EH (cell line): ENCODE results near the gene COMTD1.

Source experiments
- DNase-seq: peaks from one replicate; pipeline ENCODE4 v3.0.0-alpha.2; 2015; ENCODE audit warnings: low read depth

Gene COMTD1

DNA sequence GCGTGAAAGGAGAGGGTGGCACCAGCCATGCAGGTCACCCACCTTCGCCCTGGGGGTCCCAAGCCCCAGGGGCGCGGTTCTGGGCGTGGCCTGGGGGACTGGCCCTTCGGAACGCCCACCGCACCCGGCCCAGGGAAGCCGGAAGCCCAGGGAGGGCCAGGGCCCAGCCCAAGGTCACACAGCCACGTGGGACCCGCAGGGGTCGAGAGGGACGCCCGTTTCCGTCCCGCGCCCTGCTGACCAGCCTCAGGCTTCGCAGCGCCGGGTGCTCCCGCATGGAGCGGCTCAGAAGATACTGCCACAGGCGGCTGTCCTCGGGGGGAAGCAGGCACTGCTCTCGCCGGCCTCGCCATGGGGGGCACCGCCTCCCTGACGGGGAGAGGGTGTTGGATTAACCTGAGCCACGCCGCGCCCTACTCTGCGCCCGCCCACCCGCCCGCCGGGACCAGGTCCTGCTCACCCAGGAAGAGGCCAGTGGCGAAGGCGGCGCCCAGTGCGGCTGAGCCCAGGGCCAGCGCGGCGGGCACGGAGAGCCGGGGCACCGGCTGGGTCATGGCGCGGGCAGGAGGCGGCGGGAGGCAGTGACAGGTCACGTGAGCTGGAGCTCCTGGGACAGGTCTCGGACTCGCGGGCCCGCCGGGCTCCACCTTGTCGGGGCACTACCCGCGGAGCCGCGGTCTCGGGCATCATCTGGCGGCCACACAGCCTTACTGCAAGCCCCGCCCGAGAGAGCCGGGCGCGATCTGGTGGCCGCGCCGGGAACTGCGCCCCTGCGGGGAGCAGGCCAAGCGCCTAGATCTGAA lies at the start of gene COMTD1:
TSS of gene COMTD1 (minus strand) at position 583 of the 803 bp plus-strand sequence. CDS start at position 554, 29 bp downstream.
- peak; percentile 84 for DNase-seq

- peak; percentile 90 for DNase-seq
Observed at GRCh38 chr10:75283671-75284470, 48.1 kb upstream of the COMTD1 start.

GRCh38 chr10:75283078-75283670 lies 47.4 kb upstream of the COMTD1 start:
- peak; percentile 53 for DNase-seq

DNA sequence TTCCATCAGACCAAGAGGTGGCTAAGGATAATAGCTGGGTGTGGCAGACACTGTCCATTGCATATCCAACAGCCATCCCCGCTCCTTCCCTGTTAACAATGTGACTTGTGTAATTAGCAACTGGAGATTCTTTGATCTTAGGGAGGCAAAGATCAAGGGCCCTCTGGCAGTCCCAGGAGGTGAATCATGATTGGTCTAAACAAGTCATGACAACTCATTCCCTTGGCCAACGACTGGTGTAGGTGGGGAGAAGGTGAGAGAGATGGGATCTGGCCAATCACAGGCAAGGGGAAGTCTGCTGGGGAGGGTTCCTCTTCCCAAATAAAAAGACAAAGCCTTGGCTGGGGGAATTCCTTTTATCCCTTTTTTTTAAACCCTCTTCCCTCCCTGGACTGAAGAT lies 46.2 kb upstream of the COMTD1 start:
- DNase-seq = no peak

- no peak for DNase-seq
Observed at GRCh38 chr10:75280236-75280635, 44.5 kb upstream of the COMTD1 start.

DNA sequence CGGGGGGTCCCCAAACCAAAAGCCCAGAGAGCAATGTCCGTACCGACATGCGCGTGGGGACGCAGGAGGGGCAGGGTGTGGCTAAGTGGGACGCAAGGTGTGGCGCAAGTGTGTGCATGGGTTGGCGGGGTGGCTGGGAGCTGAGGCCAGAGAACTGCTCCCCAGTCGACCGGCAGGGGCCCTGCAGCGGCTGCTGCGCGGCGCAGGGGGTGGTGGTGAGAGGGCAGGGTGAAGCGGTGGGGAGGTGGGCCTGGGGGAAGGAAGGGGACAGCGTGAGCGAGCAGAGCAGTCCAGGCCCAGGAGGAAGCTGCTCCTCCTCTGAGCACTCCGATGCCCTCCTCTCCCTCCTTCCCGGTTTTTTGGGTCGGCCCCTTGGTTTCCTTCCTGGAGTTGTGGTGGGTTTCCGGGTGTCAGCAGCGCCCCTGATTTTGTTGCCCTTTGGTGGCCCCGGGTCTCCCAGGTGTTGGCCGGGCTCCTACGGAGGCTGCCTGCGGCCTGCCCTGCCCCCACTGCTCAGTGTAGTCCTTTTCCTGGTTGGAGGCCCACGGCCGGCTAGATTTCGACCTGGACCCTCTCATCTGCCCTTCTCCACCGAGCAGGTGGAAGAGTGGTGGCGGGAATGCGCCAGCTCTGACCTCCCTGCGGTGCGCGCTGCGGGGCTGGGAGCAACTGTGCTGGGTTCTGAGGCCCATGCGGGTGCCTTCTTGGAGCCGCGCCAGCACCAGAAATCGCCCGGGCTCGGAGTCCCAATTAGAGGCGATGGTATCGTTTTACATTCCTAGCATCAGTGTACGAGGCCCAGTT lies 40.5 kb upstream of the COMTD1 start:
- DNase-seq = no peak

DNA sequence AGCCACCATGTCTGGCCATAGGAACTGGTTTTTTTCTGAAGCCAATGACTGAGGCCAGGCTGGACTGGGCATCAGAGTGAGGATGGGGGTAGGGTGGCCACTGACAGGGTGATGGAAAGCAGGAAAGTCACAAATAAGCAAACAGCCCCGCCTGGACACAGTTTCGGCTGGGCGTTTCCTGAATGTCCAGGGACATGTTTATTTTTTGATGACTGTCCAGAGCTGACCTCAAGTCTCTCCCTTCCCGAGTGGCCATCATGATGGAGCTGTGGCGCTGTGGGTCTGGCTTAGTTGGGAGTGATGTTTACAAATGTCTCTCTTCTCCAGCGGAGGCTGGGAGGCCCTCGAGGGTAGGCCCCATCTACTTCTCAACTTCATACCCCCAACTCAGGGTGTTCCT lies 37.1 kb upstream of the COMTD1 start:
- DNase-seq = peak; percentile 41

- DNase-seq = no peak
Observed at GRCh38 chr10:75272094-75272493, 36.3 kb upstream of the COMTD1 start.

GRCh38 chr10:75269605-75270004 lies 33.8 kb upstream of the COMTD1 start:
- no peak for DNase-seq

DNA sequence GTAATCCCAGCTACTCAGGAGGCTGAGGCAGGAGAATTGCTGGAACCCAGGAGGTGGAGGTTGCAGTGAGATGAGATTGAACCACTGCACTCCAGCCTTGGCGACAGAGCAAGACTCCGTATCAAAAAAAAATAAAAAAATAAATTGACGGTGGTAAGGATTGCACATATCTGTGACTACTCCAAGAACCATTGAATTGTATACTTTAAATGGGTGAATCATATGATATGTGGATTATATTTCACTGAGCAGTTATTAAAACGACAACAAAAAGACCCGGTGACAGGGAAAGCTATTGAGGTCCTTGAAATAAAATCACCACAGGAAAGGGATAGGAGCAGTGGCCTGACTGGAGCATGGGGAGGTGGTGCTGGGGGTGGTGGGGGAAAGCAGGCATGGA lies 31.2 kb upstream of the COMTD1 start:
- DNase-seq = no peak

DNA sequence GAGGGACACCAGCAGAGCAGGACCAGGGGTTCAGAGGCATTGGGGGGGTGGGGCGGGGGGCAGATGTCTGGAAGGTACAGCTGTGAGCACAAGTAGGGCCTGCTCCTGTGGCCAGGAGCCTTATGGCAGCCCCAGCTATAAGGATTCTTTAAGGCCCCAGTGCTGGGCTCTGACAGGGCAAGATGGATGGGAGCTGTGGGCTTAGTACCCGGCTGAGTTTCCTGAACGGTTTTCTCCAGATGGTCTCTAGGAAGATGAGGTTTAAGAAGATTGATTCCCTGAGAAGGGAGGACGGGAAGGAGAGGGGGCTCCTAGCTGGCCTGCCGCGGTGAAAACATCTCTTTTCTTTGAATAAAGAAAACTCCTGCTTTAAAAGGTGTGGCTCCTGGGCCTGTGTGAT lies 30.1 kb upstream of the COMTD1 start:
- DNase-seq = no peak

GRCh38 chr10:75263806-75264205 lies 28.0 kb upstream of the COMTD1 start:
- no peak for DNase-seq

- DNase-seq = peak; percentile 32
Observed at GRCh38 chr10:75261813-75262705, 26.3 kb upstream of the COMTD1 start.

DNA sequence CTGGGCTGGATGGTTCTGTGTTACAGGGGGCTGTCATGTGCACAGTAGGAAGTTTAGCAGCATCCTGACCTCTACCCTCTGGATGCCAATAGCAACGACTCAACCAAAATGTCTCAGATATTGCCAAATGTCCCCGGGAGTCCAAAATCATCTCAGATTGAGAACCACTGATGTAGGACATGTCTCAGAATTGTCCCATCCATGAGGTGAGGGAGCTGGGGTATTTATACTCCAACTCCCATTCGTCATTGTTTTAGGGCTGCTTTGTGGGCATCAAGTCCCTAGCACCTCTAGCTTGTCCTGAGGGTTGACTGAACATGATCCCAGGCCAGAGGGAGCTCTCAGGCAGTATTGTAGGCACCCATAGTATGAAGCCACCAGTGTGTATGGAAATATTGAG lies 25.2 kb upstream of the COMTD1 start:
- DNase-seq = no peak

DNA sequence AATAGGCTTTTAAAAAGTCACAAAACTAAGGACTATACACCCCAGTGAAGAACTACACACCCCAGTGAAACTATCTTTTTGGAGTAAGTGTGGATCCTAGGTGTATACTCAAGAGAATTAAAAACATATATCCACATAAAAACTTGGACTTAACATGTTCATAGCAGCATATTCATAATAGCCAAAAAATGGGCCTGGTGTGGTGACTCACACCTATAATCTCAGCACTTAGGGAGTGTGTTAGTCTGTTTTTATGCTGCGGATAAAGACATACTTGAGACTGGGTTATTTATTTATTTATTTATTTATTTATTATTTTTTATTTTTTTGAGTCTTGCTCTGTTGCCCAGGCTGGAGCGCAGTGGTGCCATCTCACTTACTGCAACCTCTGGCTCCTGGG lies 19.0 kb upstream of the COMTD1 start:
- no peak for DNase-seq

DNA sequence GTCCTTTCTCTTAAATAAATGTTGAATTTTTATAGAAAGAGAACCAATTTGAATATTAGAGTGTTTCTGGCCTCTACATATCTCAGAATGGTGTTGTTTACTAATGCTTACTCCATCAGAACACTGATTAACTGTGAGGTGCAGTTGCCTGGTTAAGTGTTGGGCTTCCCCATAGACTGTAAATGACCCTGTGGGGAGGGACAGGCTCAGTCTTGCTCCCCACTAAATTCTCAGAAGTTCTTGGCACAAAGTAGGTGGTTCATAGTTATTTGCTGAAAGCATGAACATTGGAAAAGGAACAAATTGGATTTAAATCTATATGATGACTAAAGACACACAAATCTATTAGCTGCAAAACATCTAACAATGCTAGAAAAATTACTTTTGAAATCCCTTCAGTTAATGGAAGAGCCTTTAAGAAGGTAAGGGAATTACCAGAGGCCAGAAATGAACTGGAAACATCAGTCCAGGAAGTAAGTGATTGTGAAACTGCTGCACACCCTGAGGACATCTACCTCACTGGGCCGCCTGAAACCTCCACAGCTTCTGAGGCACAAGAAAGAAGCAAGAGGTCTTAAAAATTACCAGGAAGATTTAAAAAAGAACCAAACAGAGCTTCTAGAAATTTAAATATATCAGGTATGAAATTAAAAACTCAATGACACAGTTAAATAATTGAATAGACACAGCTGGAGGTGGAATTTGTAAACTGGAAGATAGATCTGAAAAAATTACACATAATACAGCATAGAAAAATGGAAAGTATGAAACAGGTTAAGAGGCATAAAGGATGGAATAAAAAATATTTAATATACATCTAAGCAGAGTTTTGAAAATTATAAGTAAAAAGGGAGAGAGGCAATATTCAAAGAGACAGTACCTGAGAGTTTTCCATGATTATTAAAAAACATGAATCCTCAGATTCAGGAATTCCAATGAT lies 17.8 kb upstream of the COMTD1 start:
- no peak for DNase-seq

- DNase-seq = no peak
Observed at GRCh38 chr10:75250934-75251333, 15.2 kb upstream of the COMTD1 start.

GRCh38 chr10:75247797-75248196 lies 12.0 kb upstream of the COMTD1 start:
- DNase-seq = no peak

DNA sequence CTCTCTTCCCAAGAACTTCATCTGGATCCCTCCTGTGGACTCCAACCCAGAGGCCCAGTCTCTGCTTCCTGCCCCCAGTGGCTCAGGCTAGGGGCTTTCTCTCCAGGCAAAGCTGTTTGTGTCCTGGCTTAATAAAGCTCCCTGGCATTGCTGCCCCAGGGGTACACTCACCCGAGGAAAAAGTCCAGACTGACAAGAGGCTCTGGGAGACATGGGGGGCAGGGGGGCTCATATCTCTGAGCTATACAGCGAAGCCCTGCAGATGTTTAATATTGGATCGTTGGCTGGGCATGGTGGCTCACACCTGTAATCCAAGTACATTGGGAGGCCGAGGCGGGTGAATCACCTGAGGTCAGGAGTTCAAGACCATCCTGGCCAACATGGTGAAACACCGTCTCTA lies 10.7 kb upstream of the COMTD1 start:
- DNase-seq = no peak
